Measurements from ENCODE around the gene IVD.
A peak's percentile ranks its signal among the peaks of the same experiment; 100 is the strongest.

The IVD gene

DNA sequence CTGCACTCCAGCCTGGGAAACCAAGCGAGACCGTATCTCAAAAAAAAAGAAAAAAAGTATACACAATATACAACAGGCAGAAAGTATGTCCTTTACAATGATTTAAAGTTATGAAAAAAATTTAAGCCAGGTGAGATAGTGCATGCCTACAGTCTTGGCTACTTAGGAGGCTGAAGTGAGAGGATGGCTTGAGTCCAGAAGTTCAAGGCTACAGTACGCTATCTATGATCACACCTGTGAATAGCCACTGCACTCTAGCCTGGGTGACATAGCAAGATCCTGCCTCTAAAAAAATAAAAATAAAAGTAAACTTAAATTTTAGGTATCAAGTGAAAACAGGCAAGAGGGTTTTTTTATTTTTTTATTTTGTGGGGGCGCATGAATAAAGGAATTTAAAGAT lies 26.2 kb upstream of the IVD start:
- no peak for ATAC-seq
- no peak for TF ChIP-seq RARB (CRISPR knock-in tag; IDR thresholded peaks at IDR 0.05)
- no peak for TF ChIP-seq BACH2 (CRISPR knock-in tag; IDR thresholded peaks at IDR 0.05; ENCODE audit: borderline replicate concordance)
- TF ChIP-seq TOX (CRISPR knock-in tag; IDR thresholded peaks at IDR 0.05; ENCODE audit: borderline replicate concordance), result no peak
- no peak for TF ChIP-seq TSHZ2 (CRISPR knock-in tag; IDR thresholded peaks at IDR 0.05)
- TF ChIP-seq ISL1 (CRISPR knock-in tag; IDR thresholded peaks at IDR 0.05), result no peak
- TF ChIP-seq SNAI2 (CRISPR knock-in tag; IDR thresholded peaks at IDR 0.05), result no peak
- no peak for TF ChIP-seq ZFP30 (CRISPR knock-in tag; IDR thresholded peaks at IDR 0.05)
- TF ChIP-seq, protein P1, sequence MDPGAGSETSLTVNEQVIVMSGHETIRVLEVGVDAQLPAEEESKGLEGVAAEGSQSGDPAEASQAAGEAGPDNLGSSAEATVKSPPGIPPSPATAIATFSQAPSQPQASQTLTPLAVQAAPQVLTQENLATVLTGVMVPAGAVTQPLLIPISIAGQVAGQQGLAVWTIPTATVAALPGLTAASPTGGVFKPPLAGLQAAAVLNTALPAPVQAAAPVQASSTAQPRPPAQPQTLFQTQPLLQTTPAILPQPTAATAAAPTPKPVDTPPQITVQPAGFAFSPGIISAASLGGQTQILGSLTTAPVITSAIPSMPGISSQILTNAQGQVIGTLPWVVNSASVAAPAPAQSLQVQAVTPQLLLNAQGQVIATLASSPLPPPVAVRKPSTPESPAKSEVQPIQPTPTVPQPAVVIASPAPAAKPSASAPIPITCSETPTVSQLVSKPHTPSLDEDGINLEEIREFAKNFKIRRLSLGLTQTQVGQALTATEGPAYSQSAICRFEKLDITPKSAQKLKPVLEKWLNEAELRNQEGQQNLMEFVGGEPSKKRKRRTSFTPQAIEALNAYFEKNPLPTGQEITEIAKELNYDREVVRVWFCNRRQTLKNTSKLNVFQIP (CRISPR knock-in tag; IDR thresholded peaks at IDR 0.05; ENCODE audit: borderline replicate concordance, low read depth), result no peak
- TF ChIP-seq, protein P2, sequence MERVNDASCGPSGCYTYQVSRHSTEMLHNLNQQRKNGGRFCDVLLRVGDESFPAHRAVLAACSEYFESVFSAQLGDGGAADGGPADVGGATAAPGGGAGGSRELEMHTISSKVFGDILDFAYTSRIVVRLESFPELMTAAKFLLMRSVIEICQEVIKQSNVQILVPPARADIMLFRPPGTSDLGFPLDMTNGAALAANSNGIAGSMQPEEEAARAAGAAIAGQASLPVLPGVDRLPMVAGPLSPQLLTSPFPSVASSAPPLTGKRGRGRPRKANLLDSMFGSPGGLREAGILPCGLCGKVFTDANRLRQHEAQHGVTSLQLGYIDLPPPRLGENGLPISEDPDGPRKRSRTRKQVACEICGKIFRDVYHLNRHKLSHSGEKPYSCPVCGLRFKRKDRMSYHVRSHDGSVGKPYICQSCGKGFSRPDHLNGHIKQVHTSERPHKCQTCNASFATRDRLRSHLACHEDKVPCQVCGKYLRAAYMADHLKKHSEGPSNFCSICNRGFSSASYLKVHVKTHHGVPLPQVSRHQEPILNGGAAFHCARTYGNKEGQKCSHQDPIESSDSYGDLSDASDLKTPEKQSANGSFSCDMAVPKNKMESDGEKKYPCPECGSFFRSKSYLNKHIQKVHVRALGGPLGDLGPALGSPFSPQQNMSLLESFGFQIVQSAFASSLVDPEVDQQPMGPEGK (CRISPR knock-in tag; IDR thresholded peaks at IDR 0.05; ENCODE audit: borderline replicate concordance), result no peak
- TF ChIP-seq ZC3H10 (CRISPR knock-in tag; IDR thresholded peaks at IDR 0.05), result no peak
- TF ChIP-seq TCF4 (CRISPR knock-in tag; IDR thresholded peaks at IDR 0.05; ENCODE audit: borderline replicate concordance), result no peak
- TF ChIP-seq ESRRG (CRISPR knock-in tag; IDR thresholded peaks at IDR 0.05), result no peak
- TF ChIP-seq PPARA (CRISPR knock-in tag; IDR thresholded peaks at IDR 0.05; ENCODE audit: borderline replicate concordance), result no peak
- TF ChIP-seq GLIS3 (CRISPR knock-in tag; IDR thresholded peaks at IDR 0.05), result no peak
- TF ChIP-seq ZNF70 (CRISPR knock-in tag; IDR thresholded peaks at IDR 0.05), result no peak
- no peak for TF ChIP-seq ZNF8 (CRISPR knock-in tag; IDR thresholded peaks at IDR 0.05)
- TF ChIP-seq, protein P3, sequence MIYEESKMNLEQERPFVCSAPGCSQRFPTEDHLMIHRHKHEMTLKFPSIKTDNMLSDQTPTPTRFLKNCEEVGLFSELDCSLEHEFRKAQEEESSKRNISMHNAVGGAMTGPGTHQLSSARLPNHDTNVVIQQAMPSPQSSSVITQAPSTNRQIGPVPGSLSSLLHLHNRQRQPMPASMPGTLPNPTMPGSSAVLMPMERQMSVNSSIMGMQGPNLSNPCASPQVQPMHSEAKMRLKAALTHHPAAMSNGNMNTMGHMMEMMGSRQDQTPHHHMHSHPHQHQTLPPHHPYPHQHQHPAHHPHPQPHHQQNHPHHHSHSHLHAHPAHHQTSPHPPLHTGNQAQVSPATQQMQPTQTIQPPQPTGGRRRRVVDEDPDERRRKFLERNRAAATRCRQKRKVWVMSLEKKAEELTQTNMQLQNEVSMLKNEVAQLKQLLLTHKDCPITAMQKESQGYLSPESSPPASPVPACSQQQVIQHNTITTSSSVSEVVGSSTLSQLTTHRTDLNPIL (CRISPR knock-in tag; IDR thresholded peaks at IDR 0.05; ENCODE audit: low read depth), result no peak

GRCh38 chr15:40379853-40380252 lies 25.7 kb upstream of the IVD start:
- peak; percentile 74 for ATAC-seq
- TF ChIP-seq, protein P4, sequence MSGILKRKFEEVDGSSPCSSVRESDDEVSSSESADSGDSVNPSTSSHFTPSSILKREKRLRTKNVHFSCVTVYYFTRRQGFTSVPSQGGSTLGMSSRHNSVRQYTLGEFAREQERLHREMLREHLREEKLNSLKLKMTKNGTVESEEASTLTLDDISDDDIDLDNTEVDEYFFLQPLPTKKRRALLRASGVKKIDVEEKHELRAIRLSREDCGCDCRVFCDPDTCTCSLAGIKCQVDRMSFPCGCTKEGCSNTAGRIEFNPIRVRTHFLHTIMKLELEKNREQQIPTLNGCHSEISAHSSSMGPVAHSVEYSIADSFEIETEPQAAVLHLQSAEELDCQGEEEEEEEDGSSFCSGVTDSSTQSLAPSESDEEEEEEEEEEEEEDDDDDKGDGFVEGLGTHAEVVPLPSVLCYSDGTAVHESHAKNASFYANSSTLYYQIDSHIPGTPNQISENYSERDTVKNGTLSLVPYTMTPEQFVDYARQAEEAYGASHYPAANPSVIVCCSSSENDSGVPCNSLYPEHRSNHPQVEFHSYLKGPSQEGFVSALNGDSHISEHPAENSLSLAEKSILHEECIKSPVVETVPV (CRISPR knock-in tag; IDR thresholded peaks at IDR 0.05), result no peak
- TF ChIP-seq ZNF565 (CRISPR knock-in tag; conservative IDR thresholded peaks at IDR 0.05; ENCODE audit: low read depth) (no peak), GLIS3 (CRISPR knock-in tag; IDR thresholded peaks at IDR 0.05) (no peak), ARNTL (CRISPR knock-in tag; IDR thresholded peaks at IDR 0.05; ENCODE audit: borderline replicate concordance, low read depth) (no peak), SNAI2 (CRISPR knock-in tag; IDR thresholded peaks at IDR 0.05) (no peak), ZNF8 (CRISPR knock-in tag; IDR thresholded peaks at IDR 0.05) (no peak), ZC3H10 (CRISPR knock-in tag; IDR thresholded peaks at IDR 0.05) (no peak), RARB (CRISPR knock-in tag; IDR thresholded peaks at IDR 0.05) (no peak), ESRRG (CRISPR knock-in tag; IDR thresholded peaks at IDR 0.05) (no peak), TSHZ2 (CRISPR knock-in tag; IDR thresholded peaks at IDR 0.05) (no peak), ZFP30 (CRISPR knock-in tag; IDR thresholded peaks at IDR 0.05) (no peak), ZFP3 (CRISPR knock-in tag; IDR thresholded peaks at IDR 0.05) (no peak), ZNF70 (CRISPR knock-in tag; IDR thresholded peaks at IDR 0.05) (no peak), PPARA (CRISPR knock-in tag; IDR thresholded peaks at IDR 0.05; ENCODE audit: borderline replicate concordance) (no peak)
- TF ChIP-seq, protein P2 (CRISPR knock-in tag; IDR thresholded peaks at IDR 0.05; ENCODE audit: borderline replicate concordance), result no peak
- TF ChIP-seq, protein P1 (CRISPR knock-in tag; IDR thresholded peaks at IDR 0.05; ENCODE audit: borderline replicate concordance, low read depth), result no peak
- TF ChIP-seq, protein P3 (CRISPR knock-in tag; IDR thresholded peaks at IDR 0.05; ENCODE audit: low read depth), result no peak
